C1 segment of cervical spinal cord (tissue), 14 donors: Measurements from ENCODE around the gene PHACTR1.
"Not testable (repeated sequence)": the region's sequence is repeated elsewhere in the genome, so short reads cannot be mapped to it uniquely, and the experiment has no call there.

Experiments used
- DNase-seq, 14 donors: peaks; one replicate each; lab custom pipeline; 2025; lab: John Stamatoyannopoulos, UW

PHACTR1 gene

DNA sequence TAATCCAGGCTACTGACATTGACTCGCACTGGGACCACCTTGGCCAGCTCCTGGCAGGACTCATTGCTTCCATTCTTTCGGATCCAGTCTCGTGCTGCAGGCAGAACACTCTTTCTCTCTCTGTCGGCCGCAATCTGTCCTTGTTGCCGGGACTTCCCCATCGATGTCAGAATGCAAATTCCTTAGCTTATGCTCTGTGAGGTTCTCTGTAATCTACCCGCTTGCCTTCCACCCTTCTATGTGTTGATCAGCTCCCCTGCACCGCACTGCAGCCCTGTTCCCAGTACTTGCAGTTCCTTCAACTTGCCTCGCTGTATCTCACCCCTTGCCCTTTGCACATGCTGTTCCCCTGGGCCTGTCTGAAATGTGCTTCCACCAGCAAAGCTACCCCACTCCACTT lies 182.0 kb downstream of the PHACTR1 start:
- DNase-seq: no peak

GRCh38 chr6:12899046-12899833 lies 182.7 kb downstream of the PHACTR1 start:
- no peak for DNase-seq

- peak in 1 of 14 donors; percentile 9 for DNase-seq
Measured at GRCh38 chr6:12903246-12903645, 186.7 kb downstream of the PHACTR1 start.

- DNase-seq: peak in 2 of 14 donors; percentile 27 to 95
Measured at GRCh38 chr6:12909833-12910232, 193.3 kb downstream of the PHACTR1 start.

- peak in 2 of 14 donors; percentile 8 to 58 for DNase-seq
Measured at GRCh38 chr6:12911427-12911826, 194.9 kb downstream of the PHACTR1 start.

- DNase-seq: no peak
Measured at GRCh38 chr6:12913201-12913600, 196.6 kb downstream of the PHACTR1 start.

DNA sequence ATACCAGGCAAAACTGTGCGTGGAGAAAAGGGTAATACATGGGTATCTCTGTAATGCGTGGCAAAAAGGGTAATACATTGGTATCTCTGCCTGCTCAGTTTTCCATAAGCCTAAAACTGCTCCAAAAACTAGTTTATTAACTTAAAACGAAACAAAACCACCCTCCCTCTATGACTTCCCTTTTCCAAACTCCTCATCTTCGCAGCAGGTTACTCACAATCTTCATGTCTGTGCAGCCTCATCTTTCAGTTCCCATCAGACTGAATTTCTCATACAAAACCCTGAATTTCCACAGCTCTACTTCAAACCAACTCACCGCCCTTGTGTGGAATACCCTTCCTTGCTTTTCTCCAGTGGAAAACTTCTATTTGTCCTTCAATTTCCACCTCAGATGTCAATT lies 199.4 kb downstream of the PHACTR1 start:
- DNase-seq: no peak

- DNase-seq: no peak
Measured at GRCh38 chr6:12916420-12917136, 200.0 kb downstream of the PHACTR1 start.

GRCh38 chr6:12921467-12921866 lies 204.9 kb downstream of the PHACTR1 start:
- DNase-seq: no peak

DNA sequence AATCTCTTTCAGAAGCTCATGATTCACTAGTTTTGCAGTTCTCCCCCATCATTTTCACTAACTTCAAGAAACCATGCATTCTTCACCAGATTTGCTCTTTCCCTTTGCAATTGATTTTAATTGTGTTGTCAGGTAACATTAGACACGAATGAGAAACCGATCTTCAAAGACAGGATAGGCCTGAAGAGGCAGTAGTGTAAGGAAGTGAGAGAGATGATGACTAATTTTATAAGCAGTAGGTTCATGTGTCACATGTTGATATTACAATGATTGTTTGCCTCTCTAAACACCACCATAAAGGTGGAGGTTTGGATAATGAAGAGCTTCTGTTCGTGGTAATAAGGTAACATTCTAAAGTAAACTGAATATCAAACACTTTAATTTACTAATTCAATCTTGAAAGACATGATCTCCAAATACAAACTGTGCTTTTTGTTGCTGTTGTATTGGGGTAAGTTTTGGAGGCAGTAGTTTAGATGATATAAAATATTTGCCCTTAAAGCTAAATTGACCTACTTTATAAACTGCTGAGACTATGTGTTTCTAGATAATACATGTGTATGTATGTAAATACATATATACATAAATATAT lies 207.2 kb downstream of the PHACTR1 start:
- DNase-seq: no peak

DNA sequence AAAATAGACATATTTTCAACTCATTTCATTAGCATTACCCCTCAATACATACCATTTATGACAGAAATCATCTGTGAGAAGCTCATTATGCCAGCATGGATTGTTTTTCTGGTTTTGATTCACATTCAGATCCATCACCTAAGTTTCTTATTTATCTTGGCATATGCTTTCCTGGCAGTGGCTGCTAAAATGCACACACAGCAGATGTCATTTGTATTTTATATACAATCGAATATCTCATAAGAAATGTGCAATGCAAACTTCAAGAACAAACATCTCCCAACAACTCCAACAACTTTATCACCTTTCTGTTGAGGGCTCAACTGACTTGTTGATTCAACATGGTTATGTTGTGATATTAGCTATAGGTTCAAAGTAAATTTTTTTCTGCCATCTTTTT lies 208.3 kb downstream of the PHACTR1 start:
- no peak for DNase-seq

- DNase-seq: no peak
Measured at GRCh38 chr6:12927746-12928145, 211.2 kb downstream of the PHACTR1 start.

DNA sequence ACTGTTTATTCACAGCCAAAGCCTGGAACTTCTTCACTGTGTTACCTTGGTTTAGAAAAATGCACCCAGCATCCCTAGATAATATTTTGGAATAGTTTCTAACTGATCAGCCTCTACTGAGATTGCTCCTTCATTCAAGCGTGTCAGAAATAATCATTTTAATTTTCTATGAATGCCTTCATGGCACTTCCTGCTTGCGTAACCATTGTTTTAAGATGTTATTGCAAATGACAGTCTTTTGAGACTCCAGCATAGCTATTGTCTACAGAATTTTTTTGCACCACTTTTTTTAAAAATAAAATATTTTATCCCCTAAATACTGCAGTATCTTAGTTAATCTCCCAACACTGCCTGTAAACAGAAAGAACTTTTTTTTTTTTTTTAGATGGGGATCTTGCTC lies 213.1 kb downstream of the PHACTR1 start:
- DNase-seq: no peak

- DNase-seq: no peak
Measured at GRCh38 chr6:12931639-12932038, 215.1 kb downstream of the PHACTR1 start.

- DNase-seq: no peak
Measured at GRCh38 chr6:12935637-12936036, 219.1 kb downstream of the PHACTR1 start.

GRCh38 chr6:12937971-12938370 lies 221.4 kb downstream of the PHACTR1 start:
- DNase-seq: no peak

DNA sequence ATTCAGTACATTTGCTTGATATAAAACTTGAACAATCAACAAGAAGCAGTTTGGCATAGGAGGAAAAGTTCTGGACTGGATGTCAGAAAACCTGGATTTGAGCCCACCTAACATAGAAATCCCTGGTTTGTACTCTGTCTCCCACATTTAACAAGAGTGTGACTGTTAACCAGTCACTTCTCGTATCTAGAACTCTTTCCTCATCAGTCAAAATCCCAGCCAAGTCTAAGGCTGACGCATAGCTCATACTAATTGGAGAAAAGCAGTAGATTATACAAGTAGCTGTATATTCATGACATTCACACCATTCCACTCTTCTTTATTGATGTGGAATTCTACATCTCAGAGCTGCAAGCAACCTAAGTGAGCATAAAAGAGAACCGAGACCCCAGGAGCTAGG lies 222.7 kb downstream of the PHACTR1 start:
- DNase-seq: no peak

- no peak for DNase-seq
Measured at GRCh38 chr6:12941422-12941821, 224.9 kb downstream of the PHACTR1 start.

DNA sequence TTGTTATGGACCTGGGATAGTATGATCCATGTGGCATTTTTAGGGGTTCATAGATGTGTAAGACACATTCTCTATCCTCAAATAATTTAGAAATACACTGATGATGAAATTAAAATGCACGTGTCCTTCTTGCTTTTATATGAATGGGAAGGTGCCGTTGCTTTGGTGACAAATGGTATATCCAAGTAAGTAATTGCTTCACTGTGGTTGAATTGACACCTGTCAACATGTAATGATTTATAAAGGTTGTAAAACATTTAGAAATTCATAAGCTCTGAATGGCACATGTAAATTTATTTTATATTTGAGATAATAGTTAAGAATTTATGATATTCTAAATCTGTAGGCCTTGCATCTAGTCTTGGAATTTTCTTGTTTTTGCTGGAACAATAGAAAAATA lies 227.0 kb downstream of the PHACTR1 start:
- DNase-seq: no peak

DNA sequence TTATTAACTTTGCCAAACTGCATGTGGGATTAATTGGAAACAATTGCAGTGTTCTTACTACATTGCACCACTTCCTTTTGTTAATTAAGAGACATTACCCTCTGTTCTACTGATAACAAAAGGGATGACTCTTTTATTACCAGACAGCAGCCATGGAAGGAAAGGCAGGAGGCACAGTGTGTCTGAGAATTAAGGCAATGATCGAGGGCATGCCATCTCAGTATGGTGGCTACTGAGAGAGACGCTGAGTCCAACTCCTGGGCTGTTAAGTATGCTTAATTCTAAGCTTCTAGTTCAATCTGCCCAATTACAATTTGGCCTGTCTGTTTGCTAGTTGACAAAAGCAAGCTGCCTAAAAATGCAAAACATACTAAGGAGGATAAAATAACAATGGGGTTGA lies 227.4 kb downstream of the PHACTR1 start:
- DNase-seq: no peak

- not testable (repeated sequence) for DNase-seq
Measured at GRCh38 chr6:12944528-12944927, 228.0 kb downstream of the PHACTR1 start.

GRCh38 chr6:12947151-12947871 lies 230.7 kb downstream of the PHACTR1 start:
- no peak for DNase-seq
